ENCODE data around the gene RGS1. TPM values are rescaled to one million over a fixed set of nuclear protein-coding genes. Genes with fewer than 3 reads are reported as not detected.

The RGS1 gene
- total RNA-seq, 2 experiments from 2014 or later: 0.79 TPM; not detected in 1

DNA sequence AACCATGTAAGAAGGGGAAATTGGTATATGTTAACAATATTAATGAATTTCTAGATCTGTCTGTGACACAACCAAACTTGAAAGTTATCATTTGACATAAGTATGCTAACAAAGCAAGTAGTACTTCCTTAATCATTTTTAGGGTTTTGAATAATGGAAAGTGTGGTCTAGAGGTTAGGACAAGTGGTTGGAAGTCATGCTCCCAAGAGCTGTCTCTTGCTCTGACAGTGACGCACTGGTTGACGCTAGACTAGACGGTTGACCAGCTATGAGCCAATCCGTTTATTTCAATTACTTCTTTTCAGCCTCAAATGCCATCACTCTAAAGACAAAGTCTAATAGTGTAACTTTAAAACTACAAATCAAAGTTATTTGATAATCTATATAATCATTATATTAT lies 20.7 kb upstream of the RGS1 start:
- H3K4me3 ChIP-seq (ENCODE audit: low read depth, low read length, poor library complexity, severe bottlenecking): no peak overlapping the region
- TF ChIP-seq, protein P1, sequence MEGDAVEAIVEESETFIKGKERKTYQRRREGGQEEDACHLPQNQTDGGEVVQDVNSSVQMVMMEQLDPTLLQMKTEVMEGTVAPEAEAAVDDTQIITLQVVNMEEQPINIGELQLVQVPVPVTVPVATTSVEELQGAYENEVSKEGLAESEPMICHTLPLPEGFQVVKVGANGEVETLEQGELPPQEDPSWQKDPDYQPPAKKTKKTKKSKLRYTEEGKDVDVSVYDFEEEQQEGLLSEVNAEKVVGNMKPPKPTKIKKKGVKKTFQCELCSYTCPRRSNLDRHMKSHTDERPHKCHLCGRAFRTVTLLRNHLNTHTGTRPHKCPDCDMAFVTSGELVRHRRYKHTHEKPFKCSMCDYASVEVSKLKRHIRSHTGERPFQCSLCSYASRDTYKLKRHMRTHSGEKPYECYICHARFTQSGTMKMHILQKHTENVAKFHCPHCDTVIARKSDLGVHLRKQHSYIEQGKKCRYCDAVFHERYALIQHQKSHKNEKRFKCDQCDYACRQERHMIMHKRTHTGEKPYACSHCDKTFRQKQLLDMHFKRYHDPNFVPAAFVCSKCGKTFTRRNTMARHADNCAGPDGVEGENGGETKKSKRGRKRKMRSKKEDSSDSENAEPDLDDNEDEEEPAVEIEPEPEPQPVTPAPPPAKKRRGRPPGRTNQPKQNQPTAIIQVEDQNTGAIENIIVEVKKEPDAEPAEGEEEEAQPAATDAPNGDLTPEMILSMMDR (conservative IDR thresholded peaks at IDR 0.05; ENCODE audit: low read length): no peak
- no peak for TF ChIP-seq EZH2phosphoT487 (IDR thresholded peaks at IDR 0.05; ENCODE audit: borderline replicate concordance, low read depth, low read length)
- ChIA-PET CTCF (ENCODE audit: unreplicated experiment) (no interaction called here), POLR2A (interaction anchor here (0.7 to 1.2 kb wide), 3 partner anchors 15 to 48 kb away, joined by 3 to 5 read pairs (median 3); no protein-coding TSS in a partner anchor)
- H3K9me2 ChIP-seq (ENCODE audit: insufficient read depth, low read length): no peaks in the 10 kb centered on the region
- no peak overlapping the region for H2AFZ ChIP-seq (ENCODE audit: low read length)
- no peaks in the 10 kb centered on the region for H3K4me1 ChIP-seq (ENCODE audit: insufficient read depth, low read length, poor library complexity, severe bottlenecking)
- H3K27ac ChIP-seq (ENCODE audit: low read depth, low read length, poor library complexity, severe bottlenecking): no peak overlapping the region
- no TSS peak for BruUV-seq (replicated peaks)
- H4K20me1 ChIP-seq (ENCODE audit: insufficient read depth, low read length): no peaks in the 10 kb centered on the region
- no peak for DNase-seq (ENCODE audit: low spot score)
- no peaks in the 10 kb centered on the region for H3K9me3 ChIP-seq (ENCODE audit: low read length)
- H3K79me2 ChIP-seq (ENCODE audit: insufficient read depth, low read depth, low read length): no peaks in the 10 kb centered on the region
- no peak overlapping the region for H3K4me2 ChIP-seq (ENCODE audit: low read length)
- H3K36me3 ChIP-seq (ENCODE audit: insufficient read depth, low read length): no peaks in the 10 kb centered on the region
- intact Hi-C loops (cut with micrococcal nuclease; ENCODE audit: unreplicated experiment): no loop called here

DNA sequence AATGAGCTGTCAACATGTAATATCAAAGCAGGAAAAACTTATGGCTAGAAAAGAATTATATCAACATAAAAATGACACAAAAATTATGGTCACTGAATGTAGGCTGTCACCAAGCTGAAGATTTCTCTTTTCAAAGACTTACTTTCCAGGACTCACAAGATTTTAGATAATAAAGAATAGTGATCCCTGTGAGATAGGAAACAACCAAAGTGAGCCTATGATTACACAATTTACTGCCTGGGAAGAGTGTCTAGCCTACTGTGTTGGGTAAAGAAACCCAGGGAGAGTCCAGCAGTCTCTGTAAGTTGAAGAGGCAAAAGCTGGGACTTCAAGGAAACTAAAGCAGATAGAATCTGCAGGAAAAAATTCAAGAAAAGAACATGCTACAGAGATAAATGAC lies 20.2 kb upstream of the RGS1 start:
- POLR2A ChIA-PET: interaction anchor here (0.7 to 1.2 kb wide), 3 partner anchors 16 to 48 kb away, joined by 3 to 5 read pairs (median 3); no protein-coding TSS in a partner anchor

More for the DNA sequence above, 20.2 kb upstream of the RGS1 start:
- DNase-seq (ENCODE audit: low spot score): no peak
- Histone ChIP-seq H3K4me1 (ENCODE audit: insufficient read depth, low read length, poor library complexity, severe bottlenecking) (no peaks in the 10 kb centered on the region), H3K4me3 (ENCODE audit: low read depth, low read length, poor library complexity, severe bottlenecking) (no peak overlapping the region), H3K36me3 (ENCODE audit: insufficient read depth, low read length) (no peaks in the 10 kb centered on the region), H3K4me2 (ENCODE audit: low read length) (no peak overlapping the region), H3K9me2 (ENCODE audit: insufficient read depth, low read length) (no peaks in the 10 kb centered on the region), H4K20me1 (ENCODE audit: insufficient read depth, low read length) (no peaks in the 10 kb centered on the region), H3K27ac (ENCODE audit: low read depth, low read length, poor library complexity, severe bottlenecking) (no peak overlapping the region), H3K9me3 (ENCODE audit: low read length) (no peaks in the 10 kb centered on the region), H3K79me2 (ENCODE audit: insufficient read depth, low read depth, low read length) (no peaks in the 10 kb centered on the region), H2AFZ (ENCODE audit: low read length) (no peak overlapping the region)
- CTCF ChIA-PET (ENCODE audit: unreplicated experiment): no interaction called here
- intact Hi-C loops (cut with micrococcal nuclease; ENCODE audit: unreplicated experiment): no loop called here
- no peak for TF ChIP-seq EZH2phosphoT487 (IDR thresholded peaks at IDR 0.05; ENCODE audit: borderline replicate concordance, low read depth, low read length)
- TF ChIP-seq, protein P1 (conservative IDR thresholded peaks at IDR 0.05; ENCODE audit: low read length): no peak
- no TSS peak for BruUV-seq (replicated peaks)

Measured in OCI-LY7 (cell line).